SIG-M5 (cell line): Measurements from ENCODE around the gene PALD1.
"Not testable (repeated sequence)": the region's sequence is repeated elsewhere in the genome, so short reads cannot be mapped to it uniquely, and the experiment has no call there.

Experiments used
- DNase-seq: peaks from one replicate; lab custom pipeline; 2025; lab: John Stamatoyannopoulos, UW

PALD1 gene

DNA sequence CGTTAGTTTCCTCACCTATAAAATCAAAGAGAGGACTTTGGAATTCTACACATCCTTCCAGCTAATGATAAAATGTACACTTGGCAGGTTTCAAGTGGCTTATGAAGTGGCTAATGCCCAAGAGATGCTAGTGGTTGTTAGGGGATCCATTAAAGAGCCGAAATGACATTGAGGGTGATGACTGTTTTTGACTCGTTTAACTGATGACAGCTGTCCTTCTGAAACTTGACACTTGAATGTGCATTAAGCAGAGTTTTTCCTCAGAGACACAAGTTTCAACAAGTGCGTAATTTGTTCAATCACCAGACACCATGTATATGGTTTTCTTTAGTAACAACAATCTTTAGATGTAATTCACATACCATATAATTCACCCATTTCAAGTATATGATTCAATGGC is 125.5 kb downstream of the PALD1 start:
- no peak for DNase-seq

DNA sequence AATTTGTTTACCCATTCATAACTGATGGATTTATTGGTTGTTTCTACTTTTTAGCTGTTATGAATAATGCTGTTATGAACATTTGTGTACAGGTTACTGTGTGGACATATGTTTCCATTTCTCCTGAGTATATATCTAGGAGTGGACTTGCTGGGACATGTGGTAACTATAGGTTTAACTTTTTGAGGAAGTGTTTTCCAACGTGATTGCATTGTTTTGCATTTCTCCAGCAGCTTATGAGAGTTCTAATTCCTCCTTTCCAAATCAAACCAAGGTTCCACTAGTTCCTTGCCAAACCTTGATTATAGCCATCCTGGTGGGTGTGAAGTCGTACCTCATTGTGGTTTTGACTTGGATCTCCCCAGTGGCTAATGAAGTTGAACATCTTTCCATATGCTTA is 126.6 kb downstream of the PALD1 start:
- no peak for DNase-seq

DNA sequence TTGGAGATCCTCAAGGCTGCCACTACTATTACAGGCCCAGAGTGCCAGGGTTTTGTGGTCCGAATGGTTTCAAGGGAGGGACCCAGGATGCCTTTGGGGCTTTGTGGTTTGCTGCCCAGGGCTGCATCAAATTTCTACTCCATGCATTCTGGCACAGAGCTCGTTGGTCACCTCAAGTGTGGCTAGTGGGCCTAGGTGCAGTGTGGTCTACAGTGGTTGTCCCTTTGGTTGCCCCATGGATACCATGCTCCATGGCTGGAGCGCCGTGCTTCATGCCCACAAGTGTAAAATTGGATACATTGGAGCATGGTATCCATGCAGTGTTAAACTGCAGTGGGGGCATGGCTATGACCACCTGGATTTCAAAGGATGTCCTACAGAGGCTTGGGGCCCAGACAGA is 129.4 kb downstream of the PALD1 start:
- no peak for DNase-seq

GRCh38 chr10:70613941-70614340 is 135.4 kb downstream of the PALD1 start:
- no peak for DNase-seq

- not testable (repeated sequence) for DNase-seq
Observed at GRCh38 chr10:70614364-70614763, 135.8 kb downstream of the PALD1 start.

DNA sequence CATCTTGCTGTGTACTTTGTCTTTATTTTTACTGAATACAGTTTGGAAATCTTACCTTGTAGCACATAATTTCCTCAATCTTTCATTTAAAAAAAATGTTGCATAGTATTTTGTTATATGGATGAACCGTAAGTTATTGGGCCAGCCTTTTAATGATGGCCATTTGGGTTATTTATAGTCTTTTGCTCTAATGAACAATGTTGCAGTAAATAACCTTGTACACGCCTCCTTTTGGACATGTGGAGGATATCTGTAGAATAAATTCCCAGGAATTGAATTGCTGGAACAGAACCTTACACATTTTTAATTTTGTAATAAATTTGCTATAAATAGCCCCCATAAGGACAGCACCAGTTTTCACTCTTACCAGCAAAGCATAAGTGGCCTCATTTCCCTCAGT is 136.6 kb downstream of the PALD1 start:
- DNase-seq = no peak

- no peak for DNase-seq
Observed at GRCh38 chr10:70615784-70616522, 137.4 kb downstream of the PALD1 start.

- DNase-seq = no peak
Observed at GRCh38 chr10:70616761-70617160, 138.2 kb downstream of the PALD1 start.
